ENCODE data around the gene HS1BP3. TPM values are rescaled to one million over a fixed set of nuclear protein-coding genes. Genes with fewer than 3 reads are reported as not detected.
A peak's percentile ranks its signal among the peaks of the same experiment; 100 is the strongest.

Gene HS1BP3
- total RNA-seq, 1 experiment from 2014 or later: 16.2 TPM

DNA sequence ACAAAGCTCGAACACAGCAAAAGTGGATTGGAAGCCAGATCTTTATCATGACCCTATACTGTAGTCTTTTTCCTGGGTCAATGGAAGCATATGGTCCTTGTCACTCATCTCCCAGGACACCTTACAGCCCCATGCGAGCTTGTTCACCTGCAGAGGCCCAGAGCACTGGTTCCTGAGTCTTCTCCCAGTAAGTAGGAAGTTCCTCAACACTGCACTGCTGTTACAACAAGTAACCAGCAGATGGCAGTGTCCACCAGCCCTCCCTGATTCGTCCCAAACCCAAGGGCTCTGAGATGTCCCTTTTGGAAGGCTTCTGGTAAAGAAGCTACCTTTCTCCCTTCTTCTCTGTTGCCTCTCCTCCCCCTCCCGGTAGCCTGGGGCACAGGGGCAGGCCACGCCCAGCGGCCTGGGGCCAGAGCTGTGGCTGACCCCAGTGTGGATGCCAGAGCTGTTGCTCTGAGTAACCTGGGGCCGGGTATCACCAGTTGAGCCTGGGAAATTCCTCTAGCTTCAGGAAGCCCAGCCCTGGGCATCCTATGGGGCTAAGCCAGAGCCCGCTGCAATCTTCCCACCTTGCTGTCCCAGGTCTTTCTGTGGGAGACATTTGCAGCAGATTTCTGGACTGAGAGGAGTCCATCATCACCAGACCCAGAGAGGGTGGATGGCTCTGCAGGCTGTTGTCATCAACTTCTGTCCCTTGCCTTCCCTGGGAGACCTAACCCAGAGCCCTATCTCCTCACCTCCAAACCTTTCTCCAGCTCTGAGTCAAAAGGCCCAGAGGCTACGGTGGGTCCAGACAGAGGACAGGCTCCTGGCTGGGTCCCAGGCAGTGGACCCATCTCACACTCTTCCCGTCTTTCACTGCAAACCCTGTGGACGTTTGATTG, 10.8 kb upstream of the HS1BP3 start:
- H2AFZ ChIP-seq: no peak overlapping the region
- POLR2A ChIA-PET (ENCODE audit: unreplicated experiment): interaction anchor here (0.6 to 1.0 kb wide), 3 partner anchors 11 to 1314 kb away, joined by 3 to 6 read pairs (median 3); partner anchors contain the start of gene HS1BP3
- no peaks in the 10 kb centered on the region for H3K9me3 ChIP-seq (ENCODE audit: insufficient read depth, low read depth)
- no peaks in the 10 kb centered on the region; the same call in 1 of the 2 replicates for H3F3A ChIP-seq (ENCODE audit: insufficient read depth, low read depth)
- BruUV-seq (replicated peaks): no TSS peak
- CTCF ChIA-PET: interaction anchor here (0.6 to 1.7 kb wide), 9 partner anchors 10 to 655 kb away, joined by 3 to 18 read pairs (median 3); partner anchors contain the start of genes HS1BP3 and RHOB
- peaks cover 15% of the 10 kb centered on the region for H3K4me1 ChIP-seq (replicated peaks; ENCODE audit: insufficient read depth)
- H4K20me1 ChIP-seq (ENCODE audit: insufficient read depth): no peaks in the 10 kb centered on the region
- intact Hi-C loops (cut with micrococcal nuclease; ENCODE audit: unreplicated experiment): loop anchor here (1.0 to 5.0 kb wide), 5 partner anchors 161 to 506 kb away; no protein-coding TSS in a partner anchor
- peak; percentile 66 to 69 for DNase-seq
- H3K36me3 ChIP-seq (ENCODE audit: low read depth): no peaks in the 10 kb centered on the region
- TF ChIP-seq, protein P1, sequence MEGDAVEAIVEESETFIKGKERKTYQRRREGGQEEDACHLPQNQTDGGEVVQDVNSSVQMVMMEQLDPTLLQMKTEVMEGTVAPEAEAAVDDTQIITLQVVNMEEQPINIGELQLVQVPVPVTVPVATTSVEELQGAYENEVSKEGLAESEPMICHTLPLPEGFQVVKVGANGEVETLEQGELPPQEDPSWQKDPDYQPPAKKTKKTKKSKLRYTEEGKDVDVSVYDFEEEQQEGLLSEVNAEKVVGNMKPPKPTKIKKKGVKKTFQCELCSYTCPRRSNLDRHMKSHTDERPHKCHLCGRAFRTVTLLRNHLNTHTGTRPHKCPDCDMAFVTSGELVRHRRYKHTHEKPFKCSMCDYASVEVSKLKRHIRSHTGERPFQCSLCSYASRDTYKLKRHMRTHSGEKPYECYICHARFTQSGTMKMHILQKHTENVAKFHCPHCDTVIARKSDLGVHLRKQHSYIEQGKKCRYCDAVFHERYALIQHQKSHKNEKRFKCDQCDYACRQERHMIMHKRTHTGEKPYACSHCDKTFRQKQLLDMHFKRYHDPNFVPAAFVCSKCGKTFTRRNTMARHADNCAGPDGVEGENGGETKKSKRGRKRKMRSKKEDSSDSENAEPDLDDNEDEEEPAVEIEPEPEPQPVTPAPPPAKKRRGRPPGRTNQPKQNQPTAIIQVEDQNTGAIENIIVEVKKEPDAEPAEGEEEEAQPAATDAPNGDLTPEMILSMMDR (conservative IDR thresholded peaks at IDR 0.05): peak; percentile 98
- no peak for TF ChIP-seq EZH2 (IDR thresholded peaks at IDR 0.05; ENCODE audit: low read depth)
- peak overlapping the region; percentile 54 for H3K4me2 ChIP-seq
- no peaks in the 10 kb centered on the region for H3K9me2 ChIP-seq (ENCODE audit: insufficient read depth)
- H3K27me3 ChIP-seq (ENCODE audit: insufficient read depth, low read depth): 0 out of 2 replicates have a peak, but pooled peaks cover 14% of the 10 kb centered on the region
- H3K79me2 ChIP-seq (ENCODE audit: low read depth): no peaks in the 10 kb centered on the region
- H3K27ac ChIP-seq: no peak overlapping the region
- H3K4me3 ChIP-seq: no peak overlapping the region

DNA sequence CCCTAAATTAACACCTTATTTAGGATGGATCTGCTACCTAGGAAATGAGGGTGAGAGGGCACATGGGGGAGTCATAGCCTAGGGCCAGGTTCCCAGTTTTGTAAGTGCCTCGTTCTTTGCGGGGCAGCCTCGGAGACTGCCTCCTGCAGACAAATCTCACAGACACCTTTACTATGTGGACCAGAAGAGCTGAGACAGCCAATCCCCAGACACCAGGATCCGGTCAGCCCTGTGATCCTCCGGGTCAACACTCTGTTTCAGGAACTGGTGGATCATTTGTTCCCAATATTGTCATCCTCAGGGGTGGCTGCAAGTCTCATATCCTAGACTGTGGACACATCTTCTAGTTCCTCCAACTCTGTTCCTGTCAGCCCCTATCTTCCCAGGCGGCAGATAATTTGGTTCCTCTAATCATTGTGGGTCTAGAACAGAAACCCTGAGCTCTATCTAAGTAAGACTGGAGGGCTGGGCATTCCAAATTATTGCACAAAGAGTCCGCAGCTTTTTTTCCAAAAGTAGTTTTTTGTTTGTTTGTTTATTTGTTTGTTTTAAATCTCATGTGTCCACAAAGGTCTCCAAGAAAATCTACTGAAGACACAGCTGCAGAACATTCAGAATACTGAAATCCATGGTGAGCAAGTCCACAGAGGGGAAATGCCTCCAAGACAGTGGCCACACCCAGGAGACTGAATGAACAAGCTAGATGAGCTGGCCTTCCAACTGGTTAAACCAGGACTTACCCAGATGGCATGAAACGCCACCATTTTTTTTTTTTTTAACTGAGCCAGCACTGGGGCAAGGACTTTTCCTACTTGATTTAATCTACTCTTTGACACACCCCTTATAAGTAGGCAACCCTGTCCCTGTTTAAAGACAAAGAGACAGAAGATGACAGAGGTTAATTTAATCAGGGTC, 9.9 kb upstream of the HS1BP3 start:
- Histone ChIP-seq H3F3A (ENCODE audit: insufficient read depth, low read depth) (no peaks in the 10 kb centered on the region; the same call in 1 of the 2 replicates), H2AFZ (no peak overlapping the region), H4K20me1 (ENCODE audit: insufficient read depth) (no peaks in the 10 kb centered on the region), H3K4me2 (peak overlapping the region; percentile 54), H3K27me3 (ENCODE audit: insufficient read depth, low read depth) (0 out of 2 replicates have a peak, but pooled peaks cover 14% of the 10 kb centered on the region), H3K27ac (no peak overlapping the region), H3K9me3 (ENCODE audit: insufficient read depth, low read depth) (no peaks in the 10 kb centered on the region), H3K36me3 (ENCODE audit: low read depth) (no peaks in the 10 kb centered on the region), H3K4me1 (replicated peaks; ENCODE audit: insufficient read depth) (peaks cover 15% of the 10 kb centered on the region), H3K79me2 (ENCODE audit: low read depth) (no peaks in the 10 kb centered on the region), H3K4me3 (no peak overlapping the region), H3K9me2 (ENCODE audit: insufficient read depth) (no peaks in the 10 kb centered on the region)
- ChIA-PET CTCF (interaction anchor here (0.6 to 1.7 kb wide), 9 partner anchors 9 to 895 kb away, joined by 3 to 18 read pairs (median 5); partner anchors contain the start of genes HS1BP3 and RHOB), POLR2A (ENCODE audit: unreplicated experiment) (interaction anchor here (0.6 to 1.0 kb wide), 3 partner anchors 10 to 301 kb away, joined by 3 to 8 read pairs (median 6); partner anchors contain the start of gene HS1BP3)
- TF ChIP-seq, protein P1 (conservative IDR thresholded peaks at IDR 0.05): no peak
- no TSS peak for BruUV-seq (replicated peaks)
- intact Hi-C loops (cut with micrococcal nuclease; ENCODE audit: unreplicated experiment): loop anchor here (1.0 to 5.0 kb wide), 5 partner anchors 162 to 507 kb away; no protein-coding TSS in a partner anchor
- DNase-seq: peak; percentile 60 to 82

All from PC-9 (cell line).